ENCODE measurements around the gene GTF2I. TPM values are rescaled to one million over a fixed set of nuclear protein-coding genes. Genes with fewer than 3 reads are reported as not detected.
"Not testable (repeated sequence)": the region's sequence is repeated elsewhere in the genome, so short reads cannot be mapped to it uniquely, and the experiment has no call there.

GTF2I gene
- total RNA-seq, 2 experiments from 2014 or later = 105 to 109 TPM

- H3K27me3 Mint-ChIP-seq; H3K4me1 ChIP-seq (ENCODE audit: insufficient read depth, low read length); H3K36me3 Mint-ChIP-seq (ENCODE audit: low read depth); H3K4me3 ChIP-seq (ENCODE audit: low read length); CTCF ChIA-PET; ATAC-seq (ENCODE audit: poor library complexity); H3K4me3 Mint-ChIP-seq; POLR2A ChIA-PET; H3K27ac ChIP-seq (ENCODE audit: low read depth in 1 of 2, low read length in 2 of 2); H3K9me3 Mint-ChIP-seq; H3K27ac Mint-ChIP-seq; H3K9me3 ChIP-seq (ENCODE audit: control insufficient read depth in 1 of 2, insufficient read depth in 1 of 2, low read length in 2 of 2); H3K27me3 ChIP-seq (ENCODE audit: control insufficient read depth in 1 of 2, insufficient read depth in 2 of 2, low read length in 2 of 2); H3K4me1 Mint-ChIP-seq (ENCODE audit: low read depth); intact Hi-C loops (cut with DNase I, micrococcal nuclease); H3K36me3 ChIP-seq (ENCODE audit: insufficient read depth, low read length); DNase-seq: not testable (repeated sequence)
Observed at GRCh38 chr7:74756673-74757072, 99.2 kb downstream of the GTF2I start.

GRCh38 chr7:74758268-74758667 lies 100.8 kb downstream of the GTF2I start:
- ATAC-seq (ENCODE audit: poor library complexity); H3K4me1 Mint-ChIP-seq (ENCODE audit: low read depth); H3K27ac Mint-ChIP-seq; H3K36me3 ChIP-seq (ENCODE audit: insufficient read depth, low read length); H3K4me3 Mint-ChIP-seq; CTCF ChIA-PET; H3K27me3 Mint-ChIP-seq; DNase-seq; POLR2A ChIA-PET; H3K27ac ChIP-seq (ENCODE audit: low read depth in 1 of 2, low read length in 2 of 2); intact Hi-C loops (cut with DNase I, micrococcal nuclease); H3K27me3 ChIP-seq (ENCODE audit: control insufficient read depth in 1 of 2, insufficient read depth in 2 of 2, low read length in 2 of 2); H3K9me3 Mint-ChIP-seq; H3K36me3 Mint-ChIP-seq (ENCODE audit: low read depth); H3K9me3 ChIP-seq (ENCODE audit: control insufficient read depth in 1 of 2, insufficient read depth in 1 of 2, low read length in 2 of 2); H3K4me3 ChIP-seq (ENCODE audit: low read length); H3K4me1 ChIP-seq (ENCODE audit: insufficient read depth, low read length): not testable (repeated sequence)

- H3K36me3 Mint-ChIP-seq (ENCODE audit: low read depth); H3K4me1 Mint-ChIP-seq (ENCODE audit: low read depth); POLR2A ChIA-PET; H3K9me3 ChIP-seq (ENCODE audit: control insufficient read depth in 1 of 2, insufficient read depth in 1 of 2, low read length in 2 of 2); H3K27me3 Mint-ChIP-seq; H3K4me1 ChIP-seq (ENCODE audit: insufficient read depth, low read length); DNase-seq; H3K27ac ChIP-seq (ENCODE audit: low read depth in 1 of 2, low read length in 2 of 2); CTCF ChIA-PET; H3K9me3 Mint-ChIP-seq; H3K27me3 ChIP-seq (ENCODE audit: control insufficient read depth in 1 of 2, insufficient read depth in 2 of 2, low read length in 2 of 2); H3K36me3 ChIP-seq (ENCODE audit: insufficient read depth, low read length); intact Hi-C loops (cut with DNase I, micrococcal nuclease); H3K27ac Mint-ChIP-seq; H3K4me3 Mint-ChIP-seq; H3K4me3 ChIP-seq (ENCODE audit: low read length); ATAC-seq (ENCODE audit: poor library complexity): not testable (repeated sequence)
Observed at GRCh38 chr7:74758982-74759381, 101.5 kb downstream of the GTF2I start.

- H3K4me3 Mint-ChIP-seq; H3K27ac Mint-ChIP-seq; CTCF ChIA-PET; H3K27me3 ChIP-seq (ENCODE audit: control insufficient read depth in 1 of 2, insufficient read depth in 2 of 2, low read length in 2 of 2); H3K4me3 ChIP-seq (ENCODE audit: low read length); intact Hi-C loops (cut with DNase I, micrococcal nuclease); H3K36me3 ChIP-seq (ENCODE audit: insufficient read depth, low read length); H3K4me1 Mint-ChIP-seq (ENCODE audit: low read depth); DNase-seq; H3K27ac ChIP-seq (ENCODE audit: low read depth in 1 of 2, low read length in 2 of 2); H3K27me3 Mint-ChIP-seq; H3K4me1 ChIP-seq (ENCODE audit: insufficient read depth, low read length); H3K36me3 Mint-ChIP-seq (ENCODE audit: low read depth); H3K9me3 Mint-ChIP-seq; H3K9me3 ChIP-seq (ENCODE audit: control insufficient read depth in 1 of 2, insufficient read depth in 1 of 2, low read length in 2 of 2); POLR2A ChIA-PET: not testable (repeated sequence)
- ATAC-seq (ENCODE audit: poor library complexity) = peak; percentile 79
Observed at GRCh38 chr7:74765205-74765918, 107.8 kb downstream of the GTF2I start.

- H3K9me3 ChIP-seq (ENCODE audit: control insufficient read depth in 1 of 2, insufficient read depth in 1 of 2, low read length in 2 of 2); CTCF ChIA-PET; intact Hi-C loops (cut with DNase I, micrococcal nuclease); H3K9me3 Mint-ChIP-seq; H3K36me3 ChIP-seq (ENCODE audit: insufficient read depth, low read length); H3K4me3 Mint-ChIP-seq; H3K4me1 ChIP-seq (ENCODE audit: insufficient read depth, low read length); ATAC-seq (ENCODE audit: poor library complexity); H3K36me3 Mint-ChIP-seq (ENCODE audit: low read depth); H3K27me3 ChIP-seq (ENCODE audit: control insufficient read depth in 1 of 2, insufficient read depth in 2 of 2, low read length in 2 of 2); DNase-seq; H3K4me3 ChIP-seq (ENCODE audit: low read length); H3K27ac ChIP-seq (ENCODE audit: low read depth in 1 of 2, low read length in 2 of 2); H3K4me1 Mint-ChIP-seq (ENCODE audit: low read depth); H3K27ac Mint-ChIP-seq; H3K27me3 Mint-ChIP-seq; POLR2A ChIA-PET: not testable (repeated sequence)
Observed at GRCh38 chr7:74766509-74766908, 109.0 kb downstream of the GTF2I start.

- H3K36me3 Mint-ChIP-seq (ENCODE audit: low read depth); DNase-seq; H3K4me1 Mint-ChIP-seq (ENCODE audit: low read depth); H3K4me3 Mint-ChIP-seq; POLR2A ChIA-PET; H3K27ac ChIP-seq (ENCODE audit: low read depth in 1 of 2, low read length in 2 of 2); H3K9me3 ChIP-seq (ENCODE audit: control insufficient read depth in 1 of 2, insufficient read depth in 1 of 2, low read length in 2 of 2); H3K9me3 Mint-ChIP-seq; CTCF ChIA-PET; H3K27me3 Mint-ChIP-seq; H3K4me1 ChIP-seq (ENCODE audit: insufficient read depth, low read length); ATAC-seq (ENCODE audit: poor library complexity); H3K27ac Mint-ChIP-seq; intact Hi-C loops (cut with DNase I, micrococcal nuclease); H3K4me3 ChIP-seq (ENCODE audit: low read length); H3K36me3 ChIP-seq (ENCODE audit: insufficient read depth, low read length); H3K27me3 ChIP-seq (ENCODE audit: control insufficient read depth in 1 of 2, insufficient read depth in 2 of 2, low read length in 2 of 2): not testable (repeated sequence)
Observed at GRCh38 chr7:74766991-74767390, 109.5 kb downstream of the GTF2I start.

- not testable (repeated sequence) for DNase-seq, H3K27ac Mint-ChIP-seq
Observed at GRCh38 chr7:74770062-74770461, 112.5 kb downstream of the GTF2I start.

More at GRCh38 chr7:74770062-74770461, 112.5 kb downstream of the GTF2I start:
- H3K4me1 Mint-ChIP-seq (ENCODE audit: low read depth); POLR2A ChIA-PET; H3K27me3 ChIP-seq (ENCODE audit: control insufficient read depth in 1 of 2, insufficient read depth in 2 of 2, low read length in 2 of 2); H3K4me1 ChIP-seq (ENCODE audit: insufficient read depth, low read length); intact Hi-C loops (cut with DNase I, micrococcal nuclease); CTCF ChIA-PET; H3K27me3 Mint-ChIP-seq; H3K4me3 Mint-ChIP-seq; H3K9me3 Mint-ChIP-seq; H3K36me3 ChIP-seq (ENCODE audit: insufficient read depth, low read length); H3K27ac ChIP-seq (ENCODE audit: low read depth in 1 of 2, low read length in 2 of 2); H3K36me3 Mint-ChIP-seq (ENCODE audit: low read depth); H3K4me3 ChIP-seq (ENCODE audit: low read length); ATAC-seq (ENCODE audit: poor library complexity); H3K9me3 ChIP-seq (ENCODE audit: control insufficient read depth in 1 of 2, insufficient read depth in 1 of 2, low read length in 2 of 2): not testable (repeated sequence)

Data from CD4-positive, alpha-beta T cell (primary cell).